GM19023 (cell line): ENCODE results near the gene TRIM63.

Source experiments
- ATAC-seq: cut with Tn5 transposase; IDR thresholded peaks from one replicate; pipeline ENCODE4 v1.9.1; 2021; ENCODE audit warnings: mild to moderate bottlenecking, moderate library complexity; ENCODE audit not compliant: unreplicated experiment

The TRIM63 gene

GRCh38 chr1:26058052-26058595, 9.3 kb downstream of the TRIM63 start:
- no peak for ATAC-seq

DNA sequence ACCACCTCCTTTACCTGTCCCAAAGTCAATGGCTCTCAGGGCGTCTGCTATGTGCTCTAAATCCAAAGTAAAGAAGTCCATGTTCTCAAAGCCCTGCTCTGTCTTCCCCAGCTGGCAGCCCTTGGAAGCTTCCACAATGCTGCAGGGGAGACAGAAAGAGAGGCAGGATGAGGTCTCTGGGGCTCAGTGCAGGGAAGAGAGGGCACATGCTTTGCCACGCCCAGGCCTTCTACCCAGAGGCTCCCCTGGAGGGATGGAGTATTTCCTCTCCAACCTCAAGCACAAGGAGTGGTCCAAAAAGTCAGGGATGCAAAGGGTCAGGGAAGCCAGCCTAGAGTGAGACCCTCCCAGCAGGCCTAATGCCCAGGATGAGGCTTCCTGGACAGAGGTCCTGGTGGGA, 10.2 kb downstream of the TRIM63 start:
- no peak for ATAC-seq

DNA sequence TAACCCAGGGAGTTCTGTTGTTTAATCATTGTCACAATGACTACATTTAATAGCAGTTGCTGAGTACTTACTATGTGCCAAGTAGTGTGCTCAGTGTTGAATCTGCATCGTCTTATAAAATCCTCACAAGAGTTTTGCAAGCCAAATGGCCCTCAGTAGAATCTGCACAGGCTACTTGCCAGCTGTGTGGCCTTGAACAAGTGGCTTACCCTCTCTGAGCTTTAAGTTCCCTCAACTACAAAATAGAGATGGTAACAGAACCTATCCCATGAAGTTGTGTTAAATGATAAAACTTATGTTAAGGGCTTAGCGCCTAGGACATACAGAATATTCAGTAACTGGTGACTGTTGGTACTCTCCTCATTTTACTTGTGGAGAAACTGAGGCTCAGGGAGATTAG, 12.4 kb downstream of the TRIM63 start:
- ATAC-seq = no peak

GRCh38 chr1:26053718-26054560, 13.5 kb downstream of the TRIM63 start:
- no peak for ATAC-seq

DNA sequence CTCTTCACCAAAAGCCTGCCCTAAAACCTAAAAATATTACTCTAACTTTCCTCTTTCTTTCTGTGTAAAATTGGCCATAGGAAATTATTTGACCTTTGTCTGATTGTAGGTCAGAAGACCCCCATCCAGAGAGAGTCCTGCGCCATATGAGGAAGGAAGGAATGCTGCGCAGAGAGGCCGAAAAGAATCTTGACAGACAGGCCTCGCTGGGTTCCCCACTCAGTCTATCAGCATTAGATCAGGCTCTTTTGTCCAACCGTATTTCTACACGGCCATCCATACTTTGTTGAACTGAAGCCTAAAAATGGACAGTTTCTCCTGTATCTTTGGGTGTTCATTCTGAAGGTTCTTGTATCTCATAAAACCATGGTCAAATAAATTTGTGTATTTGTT, 17.2 kb downstream of the TRIM63 start:
- no peak for ATAC-seq

GRCh38 chr1:26049531-26050247, 17.7 kb downstream of the TRIM63 start:
- no peak for ATAC-seq

GRCh38 chr1:26047278-26047874, 20.1 kb downstream of the TRIM63 start:
- ATAC-seq = no peak

DNA sequence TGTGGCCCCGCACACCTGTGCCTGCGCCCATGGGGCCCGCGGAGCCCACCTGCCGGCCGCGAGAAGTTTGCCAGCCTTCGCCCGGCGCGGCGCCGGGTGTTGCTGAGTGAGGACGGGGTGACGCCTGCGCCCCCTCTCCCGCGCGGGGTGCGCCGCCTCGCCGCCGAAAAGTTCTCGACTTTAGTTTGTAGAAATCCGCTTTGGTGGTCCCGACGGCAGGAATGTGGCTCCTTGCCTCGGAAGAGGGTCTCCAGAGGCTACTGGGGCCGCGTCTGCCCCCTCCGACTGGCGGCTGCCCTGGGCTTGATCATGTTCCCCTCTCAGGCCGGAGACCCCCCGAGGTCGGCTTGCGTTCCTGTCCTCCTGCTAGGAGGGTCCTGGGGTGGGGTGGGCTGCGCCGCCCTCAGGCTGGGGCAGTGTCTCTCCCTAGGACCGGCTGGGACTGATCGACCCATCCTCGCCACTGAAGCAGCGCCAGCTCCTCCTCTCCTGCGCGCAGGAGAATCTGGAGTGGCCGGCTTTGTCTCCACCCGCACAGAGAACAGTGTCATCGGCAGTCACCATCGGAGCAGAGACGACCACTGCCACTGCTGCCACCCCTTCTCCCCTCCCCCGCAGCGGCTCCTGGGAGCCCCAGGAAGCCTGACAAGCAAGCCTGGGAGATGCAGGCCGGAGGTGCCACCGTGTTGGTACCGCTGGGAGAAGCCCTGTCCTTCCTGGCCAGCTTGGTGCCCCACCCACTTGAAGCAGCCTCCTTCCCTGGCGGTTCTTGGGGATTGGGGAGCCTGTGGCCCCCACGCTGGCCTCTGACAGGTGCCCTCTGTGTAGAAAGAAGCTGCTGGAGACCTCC, 21.0 kb downstream of the TRIM63 start:
- ATAC-seq = no peak

DNA sequence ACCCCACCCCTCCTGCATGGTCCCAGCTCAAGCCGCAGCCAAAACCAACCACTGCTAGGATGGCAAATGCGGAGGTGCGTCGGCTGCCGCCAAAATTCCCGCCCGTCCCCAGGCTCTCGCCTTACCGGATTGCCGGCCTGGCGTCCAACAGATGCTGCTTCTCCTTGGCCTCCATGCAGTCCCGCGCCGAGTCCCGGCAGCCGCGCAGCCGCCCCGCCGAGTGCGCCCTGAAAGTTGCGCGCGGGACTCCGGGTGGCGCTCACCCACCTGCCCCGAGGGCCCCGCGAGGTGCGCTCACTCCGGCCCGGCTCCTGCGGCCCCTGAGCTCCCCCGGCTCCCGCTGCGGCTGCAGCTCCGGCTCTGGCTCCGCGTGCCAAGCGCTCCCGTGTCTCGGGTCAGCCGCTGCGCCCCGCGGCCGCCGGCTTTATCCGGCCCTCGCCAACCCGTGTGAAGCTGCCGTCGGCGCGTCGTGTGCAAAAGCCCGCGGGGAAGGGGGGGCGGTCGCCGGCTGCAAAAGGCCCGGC, 21.6 kb downstream of the TRIM63 start, which contains the start of gene SLC30A2:
TSS of gene SLC30A2 (minus strand) at position 397 of the 524 bp plus-strand sequence. CDS start at position 175, 222 bp downstream.
- no peak for ATAC-seq

- ATAC-seq = no peak
These were observed 22.3 kb downstream of the TRIM63 start for GRCh38 chr1:26044971-26045721.

DNA sequence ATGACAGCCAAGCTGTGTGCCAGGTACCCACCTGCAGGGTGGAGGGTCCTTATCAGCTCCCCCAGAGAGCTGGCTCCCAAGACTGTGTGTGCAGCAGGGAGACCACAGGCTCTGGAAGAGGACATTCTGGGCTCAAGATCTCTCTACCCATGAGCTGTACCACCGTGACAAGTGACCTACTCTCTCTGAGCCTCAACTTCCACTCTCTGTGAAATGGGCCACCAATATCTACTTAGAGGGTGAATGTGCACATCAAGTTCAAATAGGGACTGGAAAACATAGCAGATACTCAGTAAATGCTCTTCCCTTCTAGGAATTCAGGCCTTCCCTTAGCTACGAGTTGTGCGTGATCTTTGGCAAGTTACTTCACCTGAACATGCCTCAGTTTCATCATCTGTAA, 23.0 kb downstream of the TRIM63 start:
- no peak for ATAC-seq

DNA sequence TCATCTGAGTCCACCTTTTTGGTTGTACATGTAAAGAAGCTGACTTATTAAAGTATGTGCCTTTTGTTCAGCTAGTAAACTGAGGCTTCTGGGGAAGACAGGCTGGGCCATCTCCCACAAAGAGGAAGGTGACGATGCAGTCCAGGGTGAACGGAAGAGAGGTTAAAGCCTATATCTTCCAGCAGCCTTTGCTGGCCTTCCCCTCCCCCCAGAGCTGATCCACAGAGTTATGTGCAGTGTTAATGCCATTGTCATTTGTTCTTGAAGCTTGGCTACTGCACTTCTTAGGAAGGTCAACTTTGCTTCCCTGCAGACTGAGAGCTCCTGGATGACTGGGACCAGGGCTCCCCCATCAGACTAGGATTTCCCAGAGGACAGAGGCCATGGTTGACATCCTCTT, 23.7 kb downstream of the TRIM63 start:
- ATAC-seq = no peak

DNA sequence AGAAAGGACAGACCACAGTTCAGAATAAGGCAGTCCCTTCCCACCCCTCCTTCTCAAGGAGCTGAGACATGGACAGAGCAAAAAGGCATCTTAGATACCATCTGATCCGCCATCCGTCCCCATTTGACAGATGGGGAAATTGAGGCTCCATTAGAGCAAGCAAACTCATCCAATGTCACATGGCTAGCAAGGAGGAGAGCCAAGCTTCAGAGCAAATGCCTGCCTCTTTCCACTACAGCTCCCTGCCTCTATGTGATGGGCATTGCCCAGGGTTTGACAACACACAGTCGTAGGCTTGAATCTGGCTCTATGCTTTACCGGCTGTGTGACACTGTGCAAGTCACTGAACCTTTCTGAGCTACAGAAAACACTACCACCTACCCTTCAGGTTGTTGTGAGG, 25.5 kb downstream of the TRIM63 start:
- no peak for ATAC-seq

DNA sequence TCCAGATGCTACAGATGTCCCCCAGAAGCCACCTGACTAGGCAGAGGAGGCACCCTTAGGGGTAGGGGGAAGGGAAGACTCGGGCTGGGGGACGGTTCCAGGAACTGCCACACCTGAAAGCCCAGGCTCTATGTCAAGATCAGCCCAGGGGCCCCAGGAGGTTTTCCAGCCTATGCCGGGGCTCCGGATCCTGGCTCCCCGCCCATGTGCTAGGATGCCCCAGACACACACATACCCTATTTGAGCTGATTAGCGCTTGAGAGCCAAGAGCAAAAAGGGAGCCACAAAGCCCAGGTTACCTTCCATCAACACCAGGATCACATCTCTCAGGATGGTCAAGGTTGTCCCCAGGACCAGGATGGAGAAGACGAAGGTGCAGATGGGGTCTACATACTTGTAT, 26.0 kb downstream of the TRIM63 start:
- ATAC-seq = no peak

- no peak for ATAC-seq
These were observed 28.5 kb downstream of the TRIM63 start for GRCh38 chr1:26038904-26039303.

DNA sequence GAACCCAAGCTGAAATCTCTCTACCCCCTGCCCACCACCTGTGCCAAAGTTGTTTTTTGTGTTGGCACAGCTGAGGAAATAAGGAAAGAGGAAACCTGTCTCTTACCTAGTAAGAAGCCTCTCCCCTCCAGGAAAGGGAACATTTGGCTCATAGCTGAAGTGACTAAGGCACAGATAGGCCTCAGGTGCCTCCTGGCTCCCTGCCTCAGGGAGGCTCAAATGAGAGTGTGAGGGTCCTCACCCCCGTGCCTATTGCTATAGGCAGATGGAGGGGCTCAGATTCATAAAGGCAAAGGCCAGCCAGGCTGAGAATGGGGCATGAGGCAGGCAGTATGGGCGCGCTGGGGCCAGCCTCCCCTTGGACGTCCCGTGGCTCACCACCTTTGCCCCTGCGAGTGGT, 29.0 kb downstream of the TRIM63 start:
- no peak for ATAC-seq

DNA sequence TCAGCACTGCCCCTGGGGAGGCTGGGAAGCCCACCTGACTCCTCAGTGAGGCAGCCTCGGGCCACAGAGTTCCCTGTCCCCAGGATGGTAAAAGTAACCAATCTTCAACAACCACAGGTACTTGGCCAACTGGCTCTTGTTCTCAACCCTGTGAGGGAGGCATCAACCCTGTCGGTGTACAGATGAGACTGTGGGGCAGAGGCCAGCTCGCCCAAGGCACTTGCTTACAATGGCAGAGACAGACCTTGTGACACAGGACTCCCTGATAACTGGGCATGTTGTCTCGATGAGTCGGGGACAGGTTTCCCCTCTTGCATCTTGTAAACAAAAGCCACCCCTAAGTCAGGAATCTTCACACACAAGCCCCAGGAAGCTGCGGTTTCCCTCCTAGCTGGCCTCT, 29.5 kb downstream of the TRIM63 start:
- ATAC-seq = no peak

DNA sequence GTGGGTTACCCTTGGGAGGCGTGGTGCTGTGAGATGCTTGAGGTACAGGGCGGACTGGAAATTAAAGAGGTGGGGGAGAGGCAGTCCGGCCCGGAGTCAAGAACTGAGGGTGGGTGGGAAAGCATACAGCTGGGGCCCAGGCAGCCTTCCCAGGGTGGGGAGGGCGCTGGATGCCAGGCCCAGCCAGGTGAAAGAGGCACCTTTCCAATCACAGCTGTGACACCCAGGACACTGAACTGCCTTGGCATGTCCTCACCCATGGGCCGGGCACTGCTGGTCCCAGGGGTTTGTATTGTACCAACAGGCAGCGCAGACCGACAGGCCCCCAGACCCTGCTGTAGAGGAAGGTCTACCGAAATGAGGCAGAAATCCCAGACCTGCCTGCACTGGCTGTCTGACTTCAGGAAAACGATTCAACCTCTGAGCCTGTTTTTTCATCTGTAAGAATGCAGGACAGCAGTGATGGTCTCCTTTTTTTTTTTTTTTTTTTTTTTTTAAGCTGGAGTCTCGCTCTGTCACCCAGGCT, 30.6 kb downstream of the TRIM63 start:
- ATAC-seq = no peak

DNA sequence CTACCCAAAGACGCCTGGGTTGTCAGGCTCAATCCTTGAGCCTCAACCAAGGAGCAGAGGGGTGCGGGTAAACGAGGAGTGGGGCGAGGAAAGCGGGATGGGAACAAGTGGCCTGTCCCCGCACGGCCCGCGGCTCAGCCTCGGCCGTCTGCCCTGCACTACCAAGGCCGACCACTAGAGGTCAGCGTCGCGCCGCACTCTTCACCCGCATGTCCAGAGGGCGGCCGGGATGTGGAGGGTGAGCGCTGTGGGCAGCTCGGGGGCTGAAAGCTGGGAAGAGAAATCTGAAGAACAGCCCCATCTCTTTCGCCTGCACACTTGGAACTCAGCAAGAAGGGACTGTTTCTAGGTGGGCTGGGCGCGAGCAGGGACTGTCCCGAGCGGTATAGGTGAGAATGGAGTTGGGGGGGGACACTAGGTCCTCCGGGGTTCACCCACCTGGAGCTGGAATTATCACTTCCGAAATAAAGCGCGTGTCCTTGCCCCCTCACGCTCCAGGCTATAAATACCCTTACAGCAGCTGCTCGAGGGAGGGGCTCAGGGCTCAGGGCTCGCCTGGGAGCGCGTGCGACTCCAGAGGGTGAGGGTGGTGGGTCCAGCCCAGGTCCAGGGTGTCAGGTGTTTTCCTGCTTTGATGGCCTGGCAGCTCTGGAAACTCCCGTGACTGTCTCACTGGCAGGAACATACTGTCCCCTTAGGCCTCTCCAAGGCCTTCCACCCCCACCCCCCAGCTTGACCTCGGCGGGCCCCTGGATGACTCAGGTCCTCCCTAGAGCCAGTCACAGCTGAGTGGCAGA, 31.3 kb downstream of the TRIM63 start:
- peak; percentile 74 for ATAC-seq
